Measurements from ENCODE around the gene NGFR. TPM values are rescaled to one million over a fixed set of nuclear protein-coding genes. Genes with fewer than 3 reads are reported as not detected.
A peak's percentile ranks its signal among the peaks of the same experiment; 100 is the strongest.

NGFR gene
- total and polyA plus RNA-seq, 9 of the 15 experiments (the other 6 are each of a cell fraction or from before 2014, with no cell fraction given), result 0.07 to 0.23 (median 0.13) TPM; not detected in 4

GRCh38 chr17:49553676-49554335, 58.7 kb downstream of the NGFR start:
- no peaks in the 10 kb centered on the region for H3K9me1 ChIP-seq (ENCODE audit: control insufficient read depth, insufficient read depth, low read length)
- H3K9me3 ChIP-seq (replicated peaks; ENCODE audit: control insufficient read depth, insufficient read depth, low read depth, low read length), result no peaks in the 10 kb centered on the region
- ChIA-PET CTCF (ENCODE audit: low intra/inter-chr PET ratio) (interaction anchor here (1.6 kb wide), 1 partner anchor 22 kb away, joined by 3 read pairs; the partner anchor contains the start of gene NXPH3), POLR2A (no interaction called here)
- intact Hi-C loops (cut with micrococcal nuclease) (no loop called here), in situ Hi-C loops (cut with MboI) (loop anchor here (5.0 kb wide), 3 partner anchors 117 to 247 kb away; partner anchors contain the start of gene PHB1)
- no peak overlapping the region for H3K27ac ChIP-seq (ENCODE audit: extremely low read depth, low read depth, low read length)
- no peaks in the 10 kb centered on the region for H3K79me2 ChIP-seq (ENCODE audit: control insufficient read depth, insufficient read depth, low read length)
- FAIRE-seq (no peak), DNase-seq (ENCODE audit: extremely low read depth in 1 of 4, low spot score in 3 of 4) (peak in 1 of 4 experiments; percentile 4), ATAC-seq (no peak)
- no peaks in the 10 kb centered on the region for H3K36me3 ChIP-seq (ENCODE audit: control insufficient read depth, insufficient read depth, low read length)
- BruUV-seq (replicated peaks), result no TSS peak
- H3K4me1 ChIP-seq (replicated peaks in 1 of 2; ENCODE audit: control insufficient read depth in 2 of 2, insufficient read depth in 2 of 2, low read length in 2 of 2), result peaks cover 0 to 14% of the 10 kb centered on the region in 2 experiments; a peak in 3 of 5 replicates
- H2AFZ ChIP-seq (ENCODE audit: low read depth, low read length), result no peak overlapping the region
- H3K27me3 ChIP-seq (ENCODE audit: control insufficient read depth in 2 of 2, insufficient read depth in 2 of 2, low read length in 2 of 2), result 0 out of 5 replicates have a peak, but pooled peaks cover 0 to 3% of the 10 kb centered on the region in 2 experiments
- H3K9ac ChIP-seq (ENCODE audit: insufficient read depth in 1 of 2, low read depth in 2 of 2, low read length in 2 of 2), result no peak overlapping the region; a peak in 1 of 4 replicates
- H3K4me2 ChIP-seq (ENCODE audit: insufficient read depth, low read length), result no peak overlapping the region
- WGBS (ENCODE audit: insufficient coverage, low coverage, missing lambda C conversion rate), result 12% methylated on average over 8 of the region's 8 CpGs
- no peaks in the 10 kb centered on the region for H4K20me1 ChIP-seq (replicated peaks; ENCODE audit: control insufficient read depth, insufficient read depth, low read length)
- H3K4me3 ChIP-seq, result no peak overlapping the region
- TF ChIP-seq CCNT2 (IDR thresholded peaks at IDR 0.05; ENCODE audit: borderline replicate concordance, extremely low read depth, insufficient read length, low read depth, low read length), result no peak
- TF ChIP-seq TBP (optimal IDR thresholded peaks at IDR 0.05; ENCODE audit: low read depth, low read length), result no peak
- no peak for TF ChIP-seq SRSF3 (IDR thresholded peaks at IDR 0.05; ENCODE audit: insufficient read depth, low read length)
- no peak for TF ChIP-seq MXI1 (IDR thresholded peaks at IDR 0.05; ENCODE audit: low read depth, low read length)
